GM12865 (cell line): ENCODE results near the gene VSTM4.

Source experiments
- DNase-seq: peaks from one replicate; pipeline ENCODE4 v3.0.0; 2010; ENCODE audit warnings: low read depth
- H3K4me3 ChIP-seq: 2 replicates; pipeline ENCODE4 v1.5.1; 2011; ENCODE audit warnings: mild to moderate bottlenecking, low read depth, low read length, control low read depth
- CTCF ChIP-seq: IDR thresholded peaks from 2 replicates; pipeline ENCODE4 v1.5.1; 2011; ENCODE audit warnings: low read length, control low read depth, low read depth, inconsistent platforms; ENCODE audit not compliant: insufficient read depth; ENCODE audit errors: missing control alignments

VSTM4 gene

GRCh38 chr10:49131507-49132361, 16.4 kb upstream of the VSTM4 start:
- no peak for DNase-seq
- H3K4me3 ChIP-seq, result no peak overlapping the region
- TF ChIP-seq CTCF, result no peak

- H3K4me3 ChIP-seq, result no peak overlapping the region
- DNase-seq, result no peak
- TF ChIP-seq CTCF, result no peak
Observed at GRCh38 chr10:49129376-49129775, 14.1 kb upstream of the VSTM4 start.

GRCh38 chr10:49128854-49129253, 13.5 kb upstream of the VSTM4 start:
- H3K4me3 ChIP-seq, result no peak overlapping the region
- TF ChIP-seq CTCF, result no peak
- no peak for DNase-seq

GRCh38 chr10:49123981-49124950, 8.9 kb upstream of the VSTM4 start:
- DNase-seq, result no peak

GRCh38 chr10:49120911-49121310, 5.6 kb upstream of the VSTM4 start:
- DNase-seq, result no peak
- H3K4me3 ChIP-seq, result no peak overlapping the region
- no peak for TF ChIP-seq CTCF

More at GRCh38 chr10:49123981-49124950, 8.9 kb upstream of the VSTM4 start:
- no peak for TF ChIP-seq CTCF
- H3K4me3 ChIP-seq, result no peak overlapping the region

- no peak for DNase-seq
- TF ChIP-seq CTCF, result no peak
- no peak overlapping the region for H3K4me3 ChIP-seq
Observed at GRCh38 chr10:49119746-49120145, 4.4 kb upstream of the VSTM4 start.
